ENCODE data around the gene MANEAL. TPM values are rescaled to one million over a fixed set of nuclear protein-coding genes. Genes with fewer than 3 reads are reported as not detected.

Gene MANEAL
- total and polyA plus RNA-seq, 2 donors (not counting 1 experiment from before 2014, with no cell fraction given) = 3.1 to 6.6 TPM

DNA sequence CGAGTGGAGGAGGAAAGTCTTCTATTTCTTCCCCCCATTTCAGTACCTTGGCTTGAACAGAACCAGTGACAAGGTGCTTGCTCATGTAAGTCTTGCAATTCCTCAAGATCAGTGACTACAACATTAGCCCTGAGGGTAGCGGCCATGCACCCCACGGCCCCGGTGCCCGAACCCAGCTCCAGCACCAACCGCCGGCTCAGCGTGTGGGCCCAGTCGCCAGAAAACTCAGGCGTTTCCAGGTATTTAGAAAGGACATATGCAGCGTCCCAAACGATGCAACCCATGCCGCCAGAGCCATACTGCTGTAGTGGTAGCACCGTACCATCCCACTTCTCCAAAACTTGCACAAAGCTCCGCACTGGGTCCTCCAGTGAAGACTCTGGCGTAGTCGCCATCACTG, 11.2 kb upstream of the MANEAL start:
- intact Hi-C loops (cut with micrococcal nuclease) = no loop called here
- Mint-ChIP-seq H3K27me3 (peaks cover 17% of the 10 kb centered on the region), H3K9me3 (ENCODE audit: insufficient read depth) (no peaks in the 10 kb centered on the region), H3K4me3 (no peak overlapping the region), H3K27ac (no peak overlapping the region), H3K4me1 (peaks cover 2% of the 10 kb centered on the region)
- Histone ChIP-seq H3K4me1 (ENCODE audit: control insufficient read depth in 2 of 2, insufficient read depth in 2 of 2, low read length in 2 of 2) (no peaks in the 10 kb centered on the region), H3K79me2 (ENCODE audit: control insufficient read depth, insufficient read depth, low read length) (no peaks in the 10 kb centered on the region), H3K4me3 (ENCODE audit: control extremely low read depth in 1 of 5, extremely low read depth in 1 of 5, insufficient read depth in 1 of 5, low read depth in 2 of 5, low read length in 4 of 5) (no peak overlapping the region), H3K36me3 (replicated peaks in 1 of 2; ENCODE audit: control extremely low read depth in 1 of 2, control insufficient read depth in 1 of 2, extremely low read depth in 1 of 2, insufficient read depth in 2 of 2, low read length in 1 of 2) (no peaks in the 10 kb centered on the region), H3K9ac (ENCODE audit: low read length) (no peak overlapping the region), H3K27me3 (replicated peaks in 1 of 4; ENCODE audit: control extremely low read depth in 1 of 4, control insufficient read depth in 3 of 4, insufficient read depth in 4 of 4, low read length in 3 of 4) (no peaks in the 10 kb centered on the region), H3K27ac (ENCODE audit: low read length in 2 of 2) (no peak overlapping the region), H3K4me2 (replicated peaks; ENCODE audit: low read depth, low read length, poor library complexity, severe bottlenecking) (no peak overlapping the region), H3K9me3 (ENCODE audit: control extremely low read depth in 1 of 3, control insufficient read depth in 2 of 3, insufficient read depth in 1 of 3, low read length in 2 of 3) (no peaks in the 10 kb centered on the region), H2AFZ (ENCODE audit: insufficient read depth, low read depth, low read length, poor library complexity, severe bottlenecking) (no peak overlapping the region), H4K20me1 (ENCODE audit: control insufficient read depth, insufficient read depth, low read length, poor library complexity, severe bottlenecking) (no peaks in the 10 kb centered on the region)
- TF ChIP-seq, protein P1, sequence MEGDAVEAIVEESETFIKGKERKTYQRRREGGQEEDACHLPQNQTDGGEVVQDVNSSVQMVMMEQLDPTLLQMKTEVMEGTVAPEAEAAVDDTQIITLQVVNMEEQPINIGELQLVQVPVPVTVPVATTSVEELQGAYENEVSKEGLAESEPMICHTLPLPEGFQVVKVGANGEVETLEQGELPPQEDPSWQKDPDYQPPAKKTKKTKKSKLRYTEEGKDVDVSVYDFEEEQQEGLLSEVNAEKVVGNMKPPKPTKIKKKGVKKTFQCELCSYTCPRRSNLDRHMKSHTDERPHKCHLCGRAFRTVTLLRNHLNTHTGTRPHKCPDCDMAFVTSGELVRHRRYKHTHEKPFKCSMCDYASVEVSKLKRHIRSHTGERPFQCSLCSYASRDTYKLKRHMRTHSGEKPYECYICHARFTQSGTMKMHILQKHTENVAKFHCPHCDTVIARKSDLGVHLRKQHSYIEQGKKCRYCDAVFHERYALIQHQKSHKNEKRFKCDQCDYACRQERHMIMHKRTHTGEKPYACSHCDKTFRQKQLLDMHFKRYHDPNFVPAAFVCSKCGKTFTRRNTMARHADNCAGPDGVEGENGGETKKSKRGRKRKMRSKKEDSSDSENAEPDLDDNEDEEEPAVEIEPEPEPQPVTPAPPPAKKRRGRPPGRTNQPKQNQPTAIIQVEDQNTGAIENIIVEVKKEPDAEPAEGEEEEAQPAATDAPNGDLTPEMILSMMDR (IDR thresholded peaks at IDR 0.05) = no peak
- no peak for TF ChIP-seq EZH2 (IDR thresholded peaks at IDR 0.05; ENCODE audit: borderline replicate concordance, insufficient read depth, low read depth, low read length, poor library complexity, severe bottlenecking)
- ChIA-PET POLR2A (no interaction called here), CTCF (no interaction called here)
- 84% methylated on average over 12 of the region's 17 CpGs for WGBS (ENCODE audit: insufficient coverage)
- ATAC-seq (ENCODE audit: low read depth) = no peak
- no peak for DNase-seq

DNA sequence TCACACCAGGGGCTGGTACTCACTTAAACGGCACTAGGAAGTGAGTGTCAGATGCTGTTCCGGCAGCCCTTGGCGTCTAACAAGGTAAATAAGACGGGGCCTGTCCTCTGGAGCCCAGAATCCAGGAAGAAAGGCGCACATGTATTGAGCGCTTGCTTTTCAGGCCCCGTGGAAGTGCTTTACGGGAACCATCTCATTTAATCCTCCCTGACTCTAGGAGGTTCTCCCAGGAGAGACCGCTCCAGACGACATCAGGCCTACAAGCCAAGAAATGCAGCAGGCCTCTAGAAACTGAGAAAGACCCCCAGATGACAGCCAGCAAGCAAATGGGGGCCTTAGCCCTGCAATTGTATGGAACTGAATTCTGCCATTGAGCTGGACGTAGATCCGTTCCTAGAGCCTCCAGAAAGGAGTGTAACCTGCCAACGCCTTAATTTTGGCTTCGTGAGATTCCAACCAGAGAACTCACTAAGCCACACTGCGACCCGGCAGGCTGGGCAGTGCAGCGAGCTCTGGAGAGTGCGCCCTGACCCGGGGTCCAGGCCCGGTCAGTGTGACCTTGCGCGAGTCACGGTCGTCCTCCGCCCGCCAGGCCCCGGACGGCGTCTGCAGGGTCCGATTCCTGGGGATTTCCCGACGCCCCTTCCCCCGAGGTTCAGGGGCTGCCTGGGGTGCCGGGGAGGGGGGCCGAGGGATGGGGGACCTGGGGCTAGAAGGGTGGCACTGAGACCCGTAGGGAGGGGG, 532 bp upstream of the MANEAL start:
- Mint-ChIP-seq H3K4me3 (peak overlapping the region; percentile 77), H3K27ac (peak overlapping the region; percentile 6), H3K4me1 (peaks cover 18% of the 10 kb centered on the region), H3K27me3 (peaks cover 18% of the 10 kb centered on the region), H3K9me3 (ENCODE audit: insufficient read depth) (no peaks in the 10 kb centered on the region)
- peaks cover 0 to 24% (median 1%) of the 10 kb centered on the region in 4 experiments for H3K27me3 ChIP-seq (replicated peaks in 1 of 4; ENCODE audit: control extremely low read depth in 1 of 4, control insufficient read depth in 3 of 4, insufficient read depth in 4 of 4, low read length in 3 of 4)
- ATAC-seq (ENCODE audit: low read depth) = no peak
- ChIA-PET POLR2A (interaction anchor here (0.6 kb wide), 1 partner anchor 15 kb away, joined by 4 read pairs; the partner anchor contains the start of gene YRDC), CTCF (interaction anchor here (0.9 kb wide), 1 partner anchor 15 kb away, joined by 6 read pairs; the partner anchor contains the start of genes C1orf122 and YRDC)
- H3K36me3 ChIP-seq (replicated peaks in 1 of 2; ENCODE audit: control extremely low read depth in 1 of 2, control insufficient read depth in 1 of 2, extremely low read depth in 1 of 2, insufficient read depth in 2 of 2, low read length in 1 of 2) = peaks cover 0 to 2% of the 10 kb centered on the region in 2 experiments
- peaks cover 11% of the 10 kb centered on the region for H4K20me1 ChIP-seq (ENCODE audit: control insufficient read depth, insufficient read depth, low read length, poor library complexity, severe bottlenecking)
- peak overlapping the region; percentile 35 for H3K9ac ChIP-seq (ENCODE audit: low read length)
- no peaks in the 10 kb centered on the region for H3K9me3 ChIP-seq (ENCODE audit: control extremely low read depth in 1 of 3, control insufficient read depth in 2 of 3, insufficient read depth in 1 of 3, low read length in 2 of 3)
- H3K4me3 ChIP-seq (ENCODE audit: control extremely low read depth in 1 of 5, extremely low read depth in 1 of 5, insufficient read depth in 1 of 5, low read depth in 2 of 5, low read length in 4 of 5) = peak overlapping the region in 4 of 5 experiments; percentile 40 to 66 (median 62)
- WGBS (ENCODE audit: insufficient coverage) = 41% methylated on average over 29 of the region's 36 CpGs
- peaks cover 15 to 18% of the 10 kb centered on the region in 2 donors for H3K4me1 ChIP-seq (ENCODE audit: control insufficient read depth in 2 of 2, insufficient read depth in 2 of 2, low read length in 2 of 2)
- no peak for DNase-seq
- H3K27ac ChIP-seq (ENCODE audit: low read length in 2 of 2) = no peak overlapping the region
- peak overlapping the region; percentile 84 for H2AFZ ChIP-seq (ENCODE audit: insufficient read depth, low read depth, low read length, poor library complexity, severe bottlenecking)
- peak overlapping the region; percentile 93 for H3K4me2 ChIP-seq (replicated peaks; ENCODE audit: low read depth, low read length, poor library complexity, severe bottlenecking)
- intact Hi-C loops (cut with micrococcal nuclease) = loop anchor here (5.0 kb wide), 1 partner anchor 101 kb away; the partner anchor contains the start of gene CDCA8
- TF ChIP-seq, protein P1 (IDR thresholded peaks at IDR 0.05) = no peak
- TF ChIP-seq EZH2 (IDR thresholded peaks at IDR 0.05; ENCODE audit: borderline replicate concordance, insufficient read depth, low read depth, low read length, poor library complexity, severe bottlenecking) = no peak
- no peaks in the 10 kb centered on the region for H3K79me2 ChIP-seq (ENCODE audit: control insufficient read depth, insufficient read depth, low read length)
